ENCODE results near the gene CTNNBL1.

The CTNNBL1 gene

DNA sequence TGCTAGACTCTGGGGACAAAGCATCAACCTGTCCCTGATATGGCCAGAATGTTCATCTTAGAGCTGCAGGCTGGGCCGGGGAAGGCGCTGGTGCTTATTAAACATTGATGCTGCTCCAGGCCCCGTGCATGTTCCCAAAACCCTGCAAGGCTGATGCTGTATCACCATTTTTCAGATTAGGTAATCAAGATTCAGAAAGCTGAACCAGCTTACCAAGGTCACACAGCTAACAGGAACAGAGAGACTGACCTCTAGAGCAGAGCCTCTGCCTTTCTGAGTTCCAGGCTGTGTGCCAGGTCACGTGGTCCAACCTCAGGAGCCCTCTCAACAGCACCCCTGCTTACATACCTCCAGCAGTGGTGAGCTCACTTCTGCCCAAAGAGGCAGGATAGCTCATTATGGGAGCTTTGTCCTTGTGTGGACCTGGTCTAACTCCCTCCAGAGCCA is 193.0 kb downstream of the CTNNBL1 start:
- H3K36me3 ChIP-seq (ENCODE audit: low read depth) = no peaks in the 10 kb centered on the region
- H3K4me3 ChIP-seq (ENCODE audit: severe bottlenecking) = no peak overlapping the region
- no peak for DNase-seq (ENCODE audit: low spot score)
- TF ChIP-seq, protein P1, sequence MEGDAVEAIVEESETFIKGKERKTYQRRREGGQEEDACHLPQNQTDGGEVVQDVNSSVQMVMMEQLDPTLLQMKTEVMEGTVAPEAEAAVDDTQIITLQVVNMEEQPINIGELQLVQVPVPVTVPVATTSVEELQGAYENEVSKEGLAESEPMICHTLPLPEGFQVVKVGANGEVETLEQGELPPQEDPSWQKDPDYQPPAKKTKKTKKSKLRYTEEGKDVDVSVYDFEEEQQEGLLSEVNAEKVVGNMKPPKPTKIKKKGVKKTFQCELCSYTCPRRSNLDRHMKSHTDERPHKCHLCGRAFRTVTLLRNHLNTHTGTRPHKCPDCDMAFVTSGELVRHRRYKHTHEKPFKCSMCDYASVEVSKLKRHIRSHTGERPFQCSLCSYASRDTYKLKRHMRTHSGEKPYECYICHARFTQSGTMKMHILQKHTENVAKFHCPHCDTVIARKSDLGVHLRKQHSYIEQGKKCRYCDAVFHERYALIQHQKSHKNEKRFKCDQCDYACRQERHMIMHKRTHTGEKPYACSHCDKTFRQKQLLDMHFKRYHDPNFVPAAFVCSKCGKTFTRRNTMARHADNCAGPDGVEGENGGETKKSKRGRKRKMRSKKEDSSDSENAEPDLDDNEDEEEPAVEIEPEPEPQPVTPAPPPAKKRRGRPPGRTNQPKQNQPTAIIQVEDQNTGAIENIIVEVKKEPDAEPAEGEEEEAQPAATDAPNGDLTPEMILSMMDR (IDR thresholded peaks at IDR 0.05; ENCODE audit: poor library complexity, severe bottlenecking) = no peak
- H3K27ac ChIP-seq (ENCODE audit: poor library complexity, severe bottlenecking) = no peak overlapping the region
- no peaks in the 10 kb centered on the region for H3K4me1 ChIP-seq (ENCODE audit: insufficient read depth, poor library complexity, severe bottlenecking)
- H3K27me3 ChIP-seq (ENCODE audit: insufficient read depth, poor library complexity, severe bottlenecking) = no peaks in the 10 kb centered on the region
- no peak for ATAC-seq (ENCODE audit: low read depth)
- no peaks in the 10 kb centered on the region for H3K9me3 ChIP-seq (ENCODE audit: severe bottlenecking)

DNA sequence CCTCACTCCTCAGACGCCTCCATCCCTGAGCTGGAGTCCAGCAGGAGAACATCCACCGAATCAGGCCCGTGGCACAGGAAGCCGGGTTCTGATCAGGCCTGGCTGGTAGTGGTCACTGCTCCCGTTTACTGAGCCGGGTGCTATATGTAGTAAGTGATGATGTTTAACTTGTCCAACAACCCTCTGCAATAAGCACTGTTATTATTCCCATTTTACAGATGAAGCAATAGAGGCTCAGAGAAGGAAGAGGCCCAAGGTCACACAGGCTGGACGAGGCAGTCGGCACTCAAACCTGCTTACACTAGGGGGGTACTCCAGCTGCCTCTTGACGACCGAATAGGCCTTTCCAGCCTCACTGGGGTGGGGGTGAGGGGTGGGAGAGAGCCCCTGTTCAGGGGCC is 194.8 kb downstream of the CTNNBL1 start:
- Histone ChIP-seq H3K27me3 (ENCODE audit: insufficient read depth, poor library complexity, severe bottlenecking) (no peaks in the 10 kb centered on the region), H3K36me3 (ENCODE audit: low read depth) (no peaks in the 10 kb centered on the region), H3K4me3 (ENCODE audit: severe bottlenecking) (no peak overlapping the region), H3K4me1 (ENCODE audit: insufficient read depth, poor library complexity, severe bottlenecking) (no peaks in the 10 kb centered on the region), H3K27ac (ENCODE audit: poor library complexity, severe bottlenecking) (no peak overlapping the region), H3K9me3 (ENCODE audit: severe bottlenecking) (no peaks in the 10 kb centered on the region)
- no peak for ATAC-seq (ENCODE audit: low read depth)
- TF ChIP-seq, protein P1 (IDR thresholded peaks at IDR 0.05; ENCODE audit: poor library complexity, severe bottlenecking) = no peak
- no peak for DNase-seq (ENCODE audit: low spot score)

DNA sequence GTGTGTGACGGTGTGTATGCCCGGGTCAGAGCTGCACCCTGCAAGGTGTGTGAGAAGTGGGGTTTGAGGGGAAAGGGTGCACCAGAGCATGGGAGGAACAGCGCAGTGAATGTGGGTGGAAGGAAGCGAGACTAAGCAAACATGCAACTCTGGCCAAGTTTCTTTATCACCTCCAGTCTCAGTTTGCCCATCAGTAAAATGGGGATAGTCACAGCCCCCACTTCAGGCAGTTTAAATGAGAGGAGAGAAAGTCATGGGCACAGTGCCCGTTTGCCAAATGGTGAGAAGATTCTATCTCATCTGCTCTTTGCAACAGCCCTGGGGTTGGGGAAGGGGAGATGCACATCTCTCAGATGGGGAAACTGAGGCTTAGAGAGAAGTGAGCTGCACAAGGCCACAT is 196.3 kb downstream of the CTNNBL1 start:
- ATAC-seq (ENCODE audit: low read depth) = no peak
- TF ChIP-seq, protein P1 (IDR thresholded peaks at IDR 0.05; ENCODE audit: poor library complexity, severe bottlenecking) = no peak
- no peak for DNase-seq (ENCODE audit: low spot score)

DNA sequence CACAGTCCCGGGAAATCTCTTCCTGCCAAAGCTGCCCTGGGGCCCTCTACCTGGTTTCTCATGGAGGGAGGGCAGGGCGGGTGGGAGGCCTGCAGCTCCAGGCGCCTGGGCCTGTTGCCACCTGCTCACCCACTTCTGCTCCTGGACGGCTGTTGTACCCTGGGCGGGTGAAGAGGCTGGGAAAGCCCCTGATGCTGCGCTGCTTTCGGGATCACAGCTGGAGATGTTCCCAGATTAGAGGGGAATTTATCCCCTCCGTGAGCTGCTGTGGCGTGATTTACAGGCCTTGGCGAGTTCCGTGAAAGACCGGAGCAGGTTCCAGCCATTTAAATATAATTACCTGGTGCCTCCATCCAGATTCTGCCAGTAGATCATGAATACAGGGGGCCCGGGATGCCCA is 196.8 kb downstream of the CTNNBL1 start:
- Histone ChIP-seq H3K4me1 (ENCODE audit: insufficient read depth, poor library complexity, severe bottlenecking) (no peaks in the 10 kb centered on the region), H3K27ac (ENCODE audit: poor library complexity, severe bottlenecking) (no peak overlapping the region), H3K9me3 (ENCODE audit: severe bottlenecking) (no peaks in the 10 kb centered on the region), H3K4me3 (ENCODE audit: severe bottlenecking) (no peak overlapping the region), H3K36me3 (ENCODE audit: low read depth) (no peaks in the 10 kb centered on the region), H3K27me3 (ENCODE audit: insufficient read depth, poor library complexity, severe bottlenecking) (no peaks in the 10 kb centered on the region)
- TF ChIP-seq, protein P1 (IDR thresholded peaks at IDR 0.05; ENCODE audit: poor library complexity, severe bottlenecking) = no peak
- DNase-seq (ENCODE audit: low spot score) (no peak), ATAC-seq (ENCODE audit: low read depth) (no peak)

More for the DNA sequence above, 196.3 kb downstream of the CTNNBL1 start:
- no peak overlapping the region for H3K27ac ChIP-seq (ENCODE audit: poor library complexity, severe bottlenecking)
- no peaks in the 10 kb centered on the region for H3K4me1 ChIP-seq (ENCODE audit: insufficient read depth, poor library complexity, severe bottlenecking)
- H3K4me3 ChIP-seq (ENCODE audit: severe bottlenecking) = no peak overlapping the region
- H3K9me3 ChIP-seq (ENCODE audit: severe bottlenecking) = no peaks in the 10 kb centered on the region
- H3K27me3 ChIP-seq (ENCODE audit: insufficient read depth, poor library complexity, severe bottlenecking) = no peaks in the 10 kb centered on the region
- no peaks in the 10 kb centered on the region for H3K36me3 ChIP-seq (ENCODE audit: low read depth)

DNA sequence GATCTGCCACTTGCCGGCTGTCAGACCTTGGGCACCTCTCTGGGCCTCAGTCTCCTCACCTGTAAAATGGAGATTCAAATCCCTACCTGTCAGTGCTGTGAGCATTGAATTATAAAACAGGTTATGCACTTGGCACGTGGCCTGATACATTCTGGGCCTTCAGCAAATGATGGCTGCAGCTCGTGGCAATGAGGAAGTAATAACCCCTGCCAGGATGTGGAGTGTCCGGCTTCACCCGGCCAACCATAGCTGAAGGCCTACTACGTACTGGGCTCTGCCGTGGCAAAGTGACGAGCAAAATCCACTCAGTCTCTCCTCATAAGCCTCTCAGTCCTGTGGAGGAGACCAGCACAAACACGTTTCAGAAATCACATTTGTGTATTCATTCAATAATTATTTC is 198.2 kb downstream of the CTNNBL1 start:
- no peak overlapping the region for H3K27ac ChIP-seq (ENCODE audit: poor library complexity, severe bottlenecking)
- no peak overlapping the region for H3K4me3 ChIP-seq (ENCODE audit: severe bottlenecking)
- no peaks in the 10 kb centered on the region for H3K36me3 ChIP-seq (ENCODE audit: low read depth)
- no peaks in the 10 kb centered on the region for H3K4me1 ChIP-seq (ENCODE audit: insufficient read depth, poor library complexity, severe bottlenecking)
- ATAC-seq (ENCODE audit: low read depth) = no peak
- H3K27me3 ChIP-seq (ENCODE audit: insufficient read depth, poor library complexity, severe bottlenecking) = no peaks in the 10 kb centered on the region
- no peaks in the 10 kb centered on the region for H3K9me3 ChIP-seq (ENCODE audit: severe bottlenecking)
- TF ChIP-seq, protein P1 (IDR thresholded peaks at IDR 0.05; ENCODE audit: poor library complexity, severe bottlenecking) = no peak
- DNase-seq (ENCODE audit: low spot score) = no peak
